Liver (tissue), 9 donors: Measurements from ENCODE around the gene ZNF780A. TPM values are rescaled to one million over a fixed set of nuclear protein-coding genes. Genes with fewer than 3 reads are reported as not detected.

Experiments used
- DNase-seq: peaks from one replicate; pipeline ENCODE4 v3.0.0-alpha.2; 2017; ENCODE audit warnings: low spot score
- H3K27ac ChIP-seq, 2 donors: one replicate each; pipeline ENCODE4 v1.7.0; 2013; ENCODE audit warnings: inconsistent platforms in 2 of 2, low read length in 2 of 2, control low read depth in 1 of 2, low read depth in 1 of 2, mild to moderate bottlenecking in 1 of 2
- H3K27me3 ChIP-seq, 4 donors: one replicate each; pipeline versions ENCODE4 v1.6.1 to v1.7.0; 2013; ENCODE audit warnings: low read length in 3 of 4, inconsistent platforms in 1 of 4, mild to moderate bottlenecking in 1 of 4, moderate library complexity in 1 of 4; ENCODE audit not compliant: control insufficient read depth in 4 of 4, insufficient read depth in 4 of 4
- H3K36me3 ChIP-seq, 4 donors: one replicate each; pipeline versions ENCODE4 v1.6.1 to v1.7.0; 2013; ENCODE audit warnings: low read length in 3 of 4, mild to moderate bottlenecking in 3 of 4, low read depth in 1 of 4, moderate library complexity in 1 of 4; ENCODE audit not compliant: control insufficient read depth in 4 of 4, insufficient read depth in 3 of 4
- H3K4me1 ChIP-seq, 4 donors: one replicate each; pipeline versions ENCODE4 v1.6.1 to v1.7.0; 2013; ENCODE audit warnings: low read length in 3 of 4, mild to moderate bottlenecking in 3 of 4, moderate library complexity in 1 of 4; ENCODE audit not compliant: control insufficient read depth in 4 of 4, insufficient read depth in 4 of 4
- H3K4me3 ChIP-seq, 3 donors: one replicate each; pipeline versions ENCODE4 v1.6.1 to v1.7.0; 2013; ENCODE audit warnings: low read length in 3 of 3, control low read depth in 1 of 3, low read depth in 1 of 3, mild to moderate bottlenecking in 1 of 3
- H3K9ac ChIP-seq, 2 donors: one replicate each; pipeline ENCODE4 v1.7.0; 2013; ENCODE audit warnings: low read length in 2 of 2, mild to moderate bottlenecking in 2 of 2, moderate library complexity in 2 of 2, control low read depth in 1 of 2, low read depth in 1 of 2
- H3K9me3 ChIP-seq, 4 donors: one replicate each; pipeline versions ENCODE4 v1.6.1 to v1.7.0; 2013; ENCODE audit warnings: low read length in 3 of 4; ENCODE audit not compliant: control insufficient read depth in 4 of 4
- FOXA1 ChIP-seq: IDR thresholded peaks from 2 replicates; pipeline ENCODE4 v1.6.1; 2016; ENCODE audit warnings: antibody characterized with exemption
- FOXA2 ChIP-seq: IDR thresholded peaks from 2 replicates; pipeline ENCODE4 v1.6.1; 2016; ENCODE audit warnings: antibody characterized with exemption
- HNF4A ChIP-seq, 2 donors: conservative IDR thresholded peaks; 2 replicates each; pipeline ENCODE4 v1.6.1; 2016; ENCODE audit warnings: antibody characterized with exemption in 2 of 2, mild to moderate bottlenecking in 2 of 2
- HNF4G ChIP-seq: IDR thresholded peaks from 2 replicates; pipeline ENCODE4 v1.6.1; 2016; ENCODE audit warnings: antibody characterized with exemption
- JUND ChIP-seq, 2 donors: IDR thresholded peaks; 2 replicates each; pipeline ENCODE4 v1.6.1; 2016; ENCODE audit warnings: antibody characterized with exemption in 2 of 2
- SP1 ChIP-seq: IDR thresholded peaks from 2 replicates; pipeline ENCODE4 v1.6.1; 2018; ENCODE audit warnings: antibody characterized with exemption, mild to moderate bottlenecking
- TAF1 ChIP-seq: conservative IDR thresholded peaks from 2 replicates; pipeline ENCODE4 v1.6.1; 2016; ENCODE audit warnings: antibody characterized with exemption, mild to moderate bottlenecking
- WGBS: extraction: QIAGEN DNeasy Blood & Tissue Kit; methylation state at CpG from one replicate; pipeline ENCODE4 v1.1.7; 2013; 5-methylcytosine and 5-hydroxymethylcytosine counted together
- polyA plus RNA-seq, 2 donors: library from polyadenylated mRNA; stranded (reverse) in 1 of 2; unstranded in 1 of 2; fragments of 200-250 nt in 1 of 2; fragments of >200 nt in 1 of 2; fragmentation: Nextera tagmentation in 1 of 2; extraction: Ambion mirVana in 1 of 2; gene quantifications; one replicate each; pipeline versions ENCODE4 v1.2.1 to v1.2.3, GENCODE V29; 2013 to 2015
- total RNA-seq, 2 donors: library from RNA; depleted of rRNA; stranded (reverse); fragments of >200 nt; gene quantifications; one replicate each; pipeline ENCODE4 v1.2.3, GENCODE V29; 2014
- TF ChIP-seq, protein P1 (sequence below): IDR thresholded peaks from 2 replicates; pipeline ENCODE4 v1.6.1; 2016; ENCODE audit warnings: antibody characterized with exemption, mild to moderate bottlenecking
- TF ChIP-seq, protein P2 (sequence below): fragments of 150-350 bp; IDR thresholded peaks from 2 replicates; pipeline ENCODE4 v1.5.1; 2017; ENCODE audit warnings: improper control_type of control experiment, low read depth, low read length; ENCODE audit not compliant: missing input control
- TF ChIP-seq, protein P3 (sequence below): IDR thresholded peaks from 2 replicates; pipeline ENCODE4 v1.6.1; 2016; ENCODE audit warnings: antibody characterized with exemption
- donor health status: healthy.
- donor health status: healthy.
- donor health status: healthy.
- donor health status: healthy.
- donor health status: healthy.

Gene ZNF780A
- total and polyA plus RNA-seq, 4 donors: 10.9 to 18.7 (median 14.0) TPM

DNA sequence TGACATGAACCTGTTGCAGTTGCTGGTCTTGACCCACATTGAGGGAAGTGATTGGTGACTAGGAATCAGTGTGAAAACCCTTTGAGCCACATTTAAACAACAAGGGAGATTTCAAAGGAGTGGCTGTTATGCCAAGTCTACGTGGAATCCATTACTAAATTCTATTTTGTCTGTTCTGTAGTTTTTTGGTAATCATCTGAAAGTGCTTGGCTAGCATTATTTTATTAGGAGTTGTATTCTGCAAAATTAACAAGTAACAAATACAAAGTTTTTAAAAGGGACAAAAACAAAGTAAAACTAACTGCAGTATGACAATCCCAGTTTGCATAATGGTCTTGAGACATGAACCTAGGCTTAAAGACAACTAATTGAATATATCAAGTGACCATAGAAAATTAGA, 14.0 kb upstream of the ZNF780A start:
- Histone ChIP-seq H3K27me3 (peaks cover 0 to 5% (median 2%) of the 10 kb centered on the region in 4 donors), H3K36me3 (no peaks in the 10 kb centered on the region), H3K27ac (no peak overlapping the region), H3K4me1 (no peaks in the 10 kb centered on the region), H3K9ac (no peak overlapping the region), H3K9me3 (no peaks in the 10 kb centered on the region), H3K4me3 (no peak overlapping the region)
- DNase-seq: no peak
- WGBS: 47% methylated on average over 1 of the region's 1 CpG
- TF ChIP-seq FOXA1 (no peak), TAF1 (no peak), HNF4A (conservative IDR thresholded peaks at IDR 0.05) (no peak), HNF4G (no peak), SP1 (no peak)
- TF ChIP-seq, protein P1, sequence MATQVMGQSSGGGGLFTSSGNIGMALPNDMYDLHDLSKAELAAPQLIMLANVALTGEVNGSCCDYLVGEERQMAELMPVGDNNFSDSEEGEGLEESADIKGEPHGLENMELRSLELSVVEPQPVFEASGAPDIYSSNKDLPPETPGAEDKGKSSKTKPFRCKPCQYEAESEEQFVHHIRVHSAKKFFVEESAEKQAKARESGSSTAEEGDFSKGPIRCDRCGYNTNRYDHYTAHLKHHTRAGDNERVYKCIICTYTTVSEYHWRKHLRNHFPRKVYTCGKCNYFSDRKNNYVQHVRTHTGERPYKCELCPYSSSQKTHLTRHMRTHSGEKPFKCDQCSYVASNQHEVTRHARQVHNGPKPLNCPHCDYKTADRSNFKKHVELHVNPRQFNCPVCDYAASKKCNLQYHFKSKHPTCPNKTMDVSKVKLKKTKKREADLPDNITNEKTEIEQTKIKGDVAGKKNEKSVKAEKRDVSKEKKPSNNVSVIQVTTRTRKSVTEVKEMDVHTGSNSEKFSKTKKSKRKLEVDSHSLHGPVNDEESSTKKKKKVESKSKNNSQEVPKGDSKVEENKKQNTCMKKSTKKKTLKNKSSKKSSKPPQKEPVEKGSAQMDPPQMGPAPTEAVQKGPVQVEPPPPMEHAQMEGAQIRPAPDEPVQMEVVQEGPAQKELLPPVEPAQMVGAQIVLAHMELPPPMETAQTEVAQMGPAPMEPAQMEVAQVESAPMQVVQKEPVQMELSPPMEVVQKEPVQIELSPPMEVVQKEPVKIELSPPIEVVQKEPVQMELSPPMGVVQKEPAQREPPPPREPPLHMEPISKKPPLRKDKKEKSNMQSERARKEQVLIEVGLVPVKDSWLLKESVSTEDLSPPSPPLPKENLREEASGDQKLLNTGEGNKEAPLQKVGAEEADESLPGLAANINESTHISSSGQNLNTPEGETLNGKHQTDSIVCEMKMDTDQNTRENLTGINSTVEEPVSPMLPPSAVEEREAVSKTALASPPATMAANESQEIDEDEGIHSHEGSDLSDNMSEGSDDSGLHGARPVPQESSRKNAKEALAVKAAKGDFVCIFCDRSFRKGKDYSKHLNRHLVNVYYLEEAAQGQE: no peak
- TF ChIP-seq, protein P2, sequence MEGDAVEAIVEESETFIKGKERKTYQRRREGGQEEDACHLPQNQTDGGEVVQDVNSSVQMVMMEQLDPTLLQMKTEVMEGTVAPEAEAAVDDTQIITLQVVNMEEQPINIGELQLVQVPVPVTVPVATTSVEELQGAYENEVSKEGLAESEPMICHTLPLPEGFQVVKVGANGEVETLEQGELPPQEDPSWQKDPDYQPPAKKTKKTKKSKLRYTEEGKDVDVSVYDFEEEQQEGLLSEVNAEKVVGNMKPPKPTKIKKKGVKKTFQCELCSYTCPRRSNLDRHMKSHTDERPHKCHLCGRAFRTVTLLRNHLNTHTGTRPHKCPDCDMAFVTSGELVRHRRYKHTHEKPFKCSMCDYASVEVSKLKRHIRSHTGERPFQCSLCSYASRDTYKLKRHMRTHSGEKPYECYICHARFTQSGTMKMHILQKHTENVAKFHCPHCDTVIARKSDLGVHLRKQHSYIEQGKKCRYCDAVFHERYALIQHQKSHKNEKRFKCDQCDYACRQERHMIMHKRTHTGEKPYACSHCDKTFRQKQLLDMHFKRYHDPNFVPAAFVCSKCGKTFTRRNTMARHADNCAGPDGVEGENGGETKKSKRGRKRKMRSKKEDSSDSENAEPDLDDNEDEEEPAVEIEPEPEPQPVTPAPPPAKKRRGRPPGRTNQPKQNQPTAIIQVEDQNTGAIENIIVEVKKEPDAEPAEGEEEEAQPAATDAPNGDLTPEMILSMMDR: no peak

DNA sequence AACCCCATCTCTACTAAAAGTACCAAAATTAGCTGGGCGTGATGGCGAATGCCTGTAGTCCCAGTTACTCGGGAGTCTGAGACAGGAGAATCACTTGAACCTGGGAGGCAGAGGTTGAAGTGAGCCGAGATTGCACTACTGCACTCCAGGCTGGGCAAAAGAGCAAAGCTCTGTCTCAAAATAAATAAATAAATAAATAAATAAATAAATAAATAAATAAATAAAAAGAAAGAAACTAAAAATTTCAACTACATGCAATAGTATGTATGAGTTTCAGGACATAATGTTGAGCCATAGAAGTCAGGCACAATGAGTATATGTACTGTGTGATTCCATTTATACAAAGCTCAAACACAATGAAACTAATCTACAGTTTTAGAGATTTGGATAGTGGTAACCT, 12.9 kb upstream of the ZNF780A start:
- no peaks in the 10 kb centered on the region for H3K4me1 ChIP-seq
- no peak for DNase-seq
- 90% methylated on average over 4 of the region's 4 CpGs for WGBS
- no peaks in the 10 kb centered on the region for H3K36me3 ChIP-seq
- H3K27ac ChIP-seq: no peak overlapping the region
- H3K9ac ChIP-seq: no peak overlapping the region
- H3K27me3 ChIP-seq: peaks cover 0 to 5% (median 2%) of the 10 kb centered on the region in 4 donors
- no peaks in the 10 kb centered on the region for H3K9me3 ChIP-seq
- TF ChIP-seq FOXA2: no peak
- no peak overlapping the region for H3K4me3 ChIP-seq

DNA sequence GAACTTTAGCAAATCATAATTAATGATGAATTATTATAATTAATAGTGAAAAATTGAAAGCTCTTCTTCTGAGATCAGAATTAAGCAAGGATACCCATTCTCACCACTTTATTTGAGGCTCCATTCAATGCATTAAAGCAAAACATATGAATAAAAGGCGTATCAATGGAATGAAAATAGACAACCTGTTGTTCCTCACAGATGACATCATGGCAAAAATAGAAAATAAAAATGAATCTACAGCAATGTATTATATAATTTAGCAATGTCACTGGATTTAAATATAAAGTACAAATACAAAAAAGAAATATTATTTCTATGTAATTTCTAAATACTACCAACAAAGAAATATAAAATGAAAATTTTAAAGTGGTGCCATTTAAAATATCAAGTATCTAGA, 11.1 kb upstream of the ZNF780A start:
- no peak for TF ChIP-seq JUND (IDR thresholded peaks at IDR 0.05)
- no peak for TF ChIP-seq FOXA2
- TF ChIP-seq, protein P2: no peak
- TF ChIP-seq SP1: no peak
- no peak for TF ChIP-seq FOXA1
- TF ChIP-seq, protein P3, sequence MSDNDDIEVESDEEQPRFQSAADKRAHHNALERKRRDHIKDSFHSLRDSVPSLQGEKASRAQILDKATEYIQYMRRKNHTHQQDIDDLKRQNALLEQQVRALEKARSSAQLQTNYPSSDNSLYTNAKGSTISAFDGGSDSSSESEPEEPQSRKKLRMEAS: no peak
- no peak for TF ChIP-seq TAF1
- Histone ChIP-seq H3K9ac (no peak overlapping the region), H3K4me1 (no peaks in the 10 kb centered on the region), H3K27ac (no peak overlapping the region), H3K9me3 (no peaks in the 10 kb centered on the region), H3K36me3 (no peaks in the 10 kb centered on the region), H3K27me3 (peaks cover 0 to 5% (median 3%) of the 10 kb centered on the region in 4 donors), H3K4me3 (no peak overlapping the region)
- WGBS: 82% methylated on average over 1 of the region's 1 CpG
- no peak for DNase-seq
